Ishikawa (cell line): ENCODE results near the gene L1TD1.

Experiments used
- CEBPB ChIP-seq: IDR thresholded peaks from 2 replicates; pipeline ENCODE4 v1.6.1; 2012
- EGR1 ChIP-seq: IDR thresholded peaks from 2 replicates; pipeline ENCODE4 v1.6.1; 2012
- EP300 ChIP-seq: IDR thresholded peaks from 2 replicates; pipeline ENCODE4 v1.6.1; 2012; ENCODE audit warnings: borderline replicate concordance
- FOXM1 ChIP-seq: IDR thresholded peaks from 2 replicates; pipeline ENCODE4 v1.6.1; 2012; ENCODE audit warnings: low read depth, borderline replicate concordance
- NFIC ChIP-seq: IDR thresholded peaks from 2 replicates; pipeline ENCODE4 v1.6.1; 2012
- RAD21 ChIP-seq: IDR thresholded peaks from 2 replicates; pipeline ENCODE4 v1.6.1; 2012; ENCODE audit warnings: low read depth
- REST ChIP-seq: IDR thresholded peaks from 2 replicates; pipeline ENCODE4 v1.6.1; 2012; ENCODE audit warnings: low read depth, mild to moderate bottlenecking
- TAF1 ChIP-seq: IDR thresholded peaks from 2 replicates; pipeline ENCODE4 v1.6.1; 2012; ENCODE audit warnings: low read depth, mild to moderate bottlenecking
- TCF12 ChIP-seq: IDR thresholded peaks from 2 replicates; pipeline ENCODE4 v1.6.1; 2012; ENCODE audit warnings: low read depth
- ZBTB7A ChIP-seq: IDR thresholded peaks from 2 replicates; pipeline ENCODE4 v1.6.1; 2012; ENCODE audit warnings: low read depth
- TF ChIP-seq, protein P1 (sequence below): IDR thresholded peaks from 2 replicates; pipeline ENCODE4 v1.6.1; 2012

- TF ChIP-seq NFIC: no peak
- TF ChIP-seq TCF12: no peak
- TF ChIP-seq, protein P1, sequence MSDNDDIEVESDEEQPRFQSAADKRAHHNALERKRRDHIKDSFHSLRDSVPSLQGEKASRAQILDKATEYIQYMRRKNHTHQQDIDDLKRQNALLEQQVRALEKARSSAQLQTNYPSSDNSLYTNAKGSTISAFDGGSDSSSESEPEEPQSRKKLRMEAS: no peak
- TF ChIP-seq EP300: no peak
- TF ChIP-seq RAD21: no peak
- TF ChIP-seq REST: no peak
- TF ChIP-seq CEBPB: peak; percentile 87
- TF ChIP-seq EGR1: no peak
- TF ChIP-seq TAF1: no peak
- TF ChIP-seq FOXM1: no peak
- no peak for TF ChIP-seq ZBTB7A
These were observed 4.1 kb downstream of the L1TD1 start for GRCh38 chr1:62198781-62199125.
